Measurements from ENCODE around the gene C1orf216.

- TF ChIP-seq ARNTL (CRISPR knock-in tag; IDR thresholded peaks at IDR 0.05; ENCODE audit: borderline replicate concordance, low read depth) (no peak), PPARA (CRISPR knock-in tag; IDR thresholded peaks at IDR 0.05; ENCODE audit: borderline replicate concordance) (no peak), TCF4 (CRISPR knock-in tag; IDR thresholded peaks at IDR 0.05; ENCODE audit: borderline replicate concordance) (no peak), ZFP3 (CRISPR knock-in tag; IDR thresholded peaks at IDR 0.05) (no peak), PATZ1 (CRISPR knock-in tag; IDR thresholded peaks at IDR 0.05; ENCODE audit: borderline replicate concordance) (no peak), OSR1 (CRISPR knock-in tag; IDR thresholded peaks at IDR 0.05) (no peak), TSHZ2 (CRISPR knock-in tag; IDR thresholded peaks at IDR 0.05) (no peak), CSRNP3 (CRISPR knock-in tag; IDR thresholded peaks at IDR 0.05) (no peak)
Observed at GRCh38 chr1:35674111-35674510, 44.6 kb downstream of the C1orf216 start.

Data from SK-N-SH treated with all-trans-retinoic acid at 6 μM for 48 hours (cell line).